Cortex of kidney (tissue), 1 donor: ENCODE results near the gene FAM184B.

ENCODE experiments used
- DNase-seq: peaks from one replicate; lab custom pipeline; 2025; lab: John Stamatoyannopoulos, UW

The FAM184B gene

GRCh38 chr4:17773135-17773698 is 8.2 kb downstream of the FAM184B start:
- DNase-seq: no peak

- DNase-seq: no peak
Measured at GRCh38 chr4:17771284-17771908, 10.0 kb downstream of the FAM184B start.

- no peak for DNase-seq
Measured at GRCh38 chr4:17770845-17771244, 10.6 kb downstream of the FAM184B start.

- no peak for DNase-seq
Measured at GRCh38 chr4:17769406-17770174, 11.8 kb downstream of the FAM184B start.

GRCh38 chr4:17766826-17767458 is 14.5 kb downstream of the FAM184B start:
- no peak for DNase-seq

- no peak for DNase-seq
Measured at GRCh38 chr4:17765514-17766286, 15.7 kb downstream of the FAM184B start.

- DNase-seq: no peak
Measured at GRCh38 chr4:17763931-17764330, 17.5 kb downstream of the FAM184B start.

- DNase-seq: no peak
Measured at GRCh38 chr4:17763416-17763815, 18.0 kb downstream of the FAM184B start.

GRCh38 chr4:17762726-17763125 is 18.7 kb downstream of the FAM184B start:
- no peak for DNase-seq

GRCh38 chr4:17761062-17761461 is 20.4 kb downstream of the FAM184B start:
- DNase-seq: no peak

- DNase-seq: no peak
Measured at GRCh38 chr4:17760626-17761025, 20.8 kb downstream of the FAM184B start.

GRCh38 chr4:17758485-17758884 is 22.9 kb downstream of the FAM184B start:
- no peak for DNase-seq

- no peak for DNase-seq
Measured at GRCh38 chr4:17757621-17758020, 23.8 kb downstream of the FAM184B start.

- DNase-seq: no peak
Measured at GRCh38 chr4:17753646-17754045, 27.8 kb downstream of the FAM184B start.

- DNase-seq: no peak
Measured at GRCh38 chr4:17740702-17741101, 40.7 kb downstream of the FAM184B start.

GRCh38 chr4:17736484-17736883 is 44.9 kb downstream of the FAM184B start:
- no peak for DNase-seq

GRCh38 chr4:17726911-17727310 is 54.5 kb downstream of the FAM184B start:
- no peak for DNase-seq

GRCh38 chr4:17723648-17724047 is 57.8 kb downstream of the FAM184B start:
- DNase-seq: no peak

GRCh38 chr4:17722356-17722700 is 59.1 kb downstream of the FAM184B start:
- DNase-seq: no peak

GRCh38 chr4:17721496-17722355 is 59.7 kb downstream of the FAM184B start:
- DNase-seq: no peak

- DNase-seq: no peak
Measured at GRCh38 chr4:17719106-17719505, 62.3 kb downstream of the FAM184B start.
